GM13977 (cell line): ENCODE results near the gene CNN2.

Experiments used
- DNase-seq: peaks from one replicate; pipeline ENCODE4 v3.0.0; 2012; ENCODE audit warnings: low spot score
- in situ Hi-C: fragments of 300-500 bp; cut with MboI; formaldehyde crosslinking; loops from one replicate; pipeline ENCODE4 v1.12.0; 2022; ENCODE audit warnings: low sequenced_read_pairs, low pct_unique_long_range_greater_than_20kb, mixed read lengths, inconsistent platforms; ENCODE audit not compliant: unreplicated experiment
- TF ChIP-seq, protein P1 (sequence below): IDR thresholded peaks from 2 replicates; pipeline ENCODE4 v1.5.1; 2012; ENCODE audit warnings: mild to moderate bottlenecking, control low read depth; ENCODE audit not compliant: insufficient read depth; ENCODE audit errors: extremely low read depth, missing control alignments

Gene CNN2

DNA sequence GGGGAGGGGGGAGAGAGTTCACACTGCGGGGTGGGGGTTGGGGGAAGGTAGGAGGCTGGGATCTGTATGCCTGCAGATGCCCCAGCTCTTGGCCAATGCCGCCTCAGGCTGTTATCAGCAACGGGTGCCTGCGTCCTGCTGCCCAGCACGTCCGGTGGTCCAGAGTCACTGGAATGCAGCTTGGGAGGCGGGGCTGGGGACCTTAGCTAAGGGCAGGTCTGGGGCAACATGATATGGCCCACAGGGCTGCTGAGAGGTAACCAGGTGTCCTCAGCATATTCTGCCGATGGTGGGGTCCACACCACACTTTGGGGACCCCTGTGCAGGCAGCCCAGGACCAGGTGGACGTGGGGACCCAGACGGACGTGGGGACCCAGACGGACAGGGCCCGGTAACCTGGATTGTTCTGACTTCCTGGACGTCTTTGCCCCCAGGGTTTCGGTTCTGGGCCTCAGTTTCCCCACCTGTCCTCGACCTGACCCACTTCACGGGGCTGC, 39.9 kb downstream of the CNN2 start:
- TF ChIP-seq, protein P1, sequence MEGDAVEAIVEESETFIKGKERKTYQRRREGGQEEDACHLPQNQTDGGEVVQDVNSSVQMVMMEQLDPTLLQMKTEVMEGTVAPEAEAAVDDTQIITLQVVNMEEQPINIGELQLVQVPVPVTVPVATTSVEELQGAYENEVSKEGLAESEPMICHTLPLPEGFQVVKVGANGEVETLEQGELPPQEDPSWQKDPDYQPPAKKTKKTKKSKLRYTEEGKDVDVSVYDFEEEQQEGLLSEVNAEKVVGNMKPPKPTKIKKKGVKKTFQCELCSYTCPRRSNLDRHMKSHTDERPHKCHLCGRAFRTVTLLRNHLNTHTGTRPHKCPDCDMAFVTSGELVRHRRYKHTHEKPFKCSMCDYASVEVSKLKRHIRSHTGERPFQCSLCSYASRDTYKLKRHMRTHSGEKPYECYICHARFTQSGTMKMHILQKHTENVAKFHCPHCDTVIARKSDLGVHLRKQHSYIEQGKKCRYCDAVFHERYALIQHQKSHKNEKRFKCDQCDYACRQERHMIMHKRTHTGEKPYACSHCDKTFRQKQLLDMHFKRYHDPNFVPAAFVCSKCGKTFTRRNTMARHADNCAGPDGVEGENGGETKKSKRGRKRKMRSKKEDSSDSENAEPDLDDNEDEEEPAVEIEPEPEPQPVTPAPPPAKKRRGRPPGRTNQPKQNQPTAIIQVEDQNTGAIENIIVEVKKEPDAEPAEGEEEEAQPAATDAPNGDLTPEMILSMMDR = no peak
- in situ Hi-C loops = no loop called here
- DNase-seq = no peak

DNA sequence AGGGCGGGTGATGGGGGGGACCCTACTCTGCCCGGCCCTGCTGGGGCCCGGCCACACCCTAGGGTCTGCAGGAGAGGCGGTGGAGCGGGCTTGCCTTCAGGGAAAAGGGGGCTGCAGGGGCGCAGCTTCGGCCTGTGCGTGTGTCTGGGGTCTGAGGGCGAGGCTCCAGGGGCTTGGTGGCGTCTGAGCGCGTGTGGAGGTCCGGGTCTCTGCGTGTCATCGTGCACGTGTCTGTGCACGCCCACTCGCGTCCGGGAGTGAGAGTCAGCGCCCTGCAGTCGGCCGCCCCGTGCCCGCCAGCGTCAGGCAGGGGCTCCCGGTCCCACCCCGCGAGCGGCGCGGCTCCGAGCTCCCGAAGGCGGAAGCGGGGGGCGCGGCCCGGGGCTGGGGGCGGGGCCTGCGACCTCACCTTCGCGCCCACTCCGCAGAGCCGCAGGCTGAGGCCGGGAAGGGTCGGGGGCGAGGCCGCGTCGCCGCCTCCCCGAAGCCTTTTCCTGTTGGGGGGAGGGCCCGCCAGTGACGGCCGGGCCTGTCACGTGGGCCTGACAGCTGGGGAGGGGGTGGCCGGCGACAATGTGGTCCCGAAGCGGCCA, 40.4 kb downstream of the CNN2 start, which contains the start of gene ARHGAP45:
Gene ARHGAP45 (plus strand): TSS at position 420 of the 593 bp plus-strand sequence. CDS start 239 bp downstream, outside the sequence.
- in situ Hi-C loops = no loop called here
- peak; percentile 93 for DNase-seq
- TF ChIP-seq, protein P1 = no peak

DNA sequence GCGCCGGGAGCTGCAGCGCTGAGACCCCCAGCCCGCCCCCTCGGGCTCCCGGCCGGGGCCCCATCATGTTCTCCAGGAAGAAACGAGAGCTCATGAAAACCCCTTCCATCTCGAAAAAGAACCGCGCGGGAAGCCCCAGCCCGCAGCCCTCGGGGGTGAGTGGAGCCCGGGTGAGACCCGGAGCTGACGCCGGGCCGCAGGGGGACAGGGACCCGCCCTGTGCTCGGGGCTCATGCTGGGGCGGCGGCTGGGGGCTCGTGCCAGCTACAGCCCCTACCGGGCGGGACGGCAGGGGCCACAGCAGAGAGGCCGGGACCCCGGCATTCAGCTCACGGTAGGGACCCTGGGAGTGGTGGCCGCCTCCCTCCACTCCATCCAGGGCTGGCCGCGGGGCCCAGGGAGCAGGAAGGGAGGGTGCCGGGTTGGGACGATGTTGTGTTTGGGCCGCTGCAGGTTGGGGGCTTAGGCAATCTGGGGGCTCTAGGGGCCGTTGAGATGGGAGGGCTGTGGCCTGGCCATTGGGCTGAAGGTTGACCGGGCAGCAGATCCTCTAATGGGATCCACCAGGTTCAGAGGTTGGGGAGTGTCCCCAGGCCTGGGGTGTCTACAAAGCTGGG, 41.0 kb downstream of the CNN2 start:
- peak; percentile 55 for DNase-seq
- in situ Hi-C loops = no loop called here
- TF ChIP-seq, protein P1 = no peak

DNA sequence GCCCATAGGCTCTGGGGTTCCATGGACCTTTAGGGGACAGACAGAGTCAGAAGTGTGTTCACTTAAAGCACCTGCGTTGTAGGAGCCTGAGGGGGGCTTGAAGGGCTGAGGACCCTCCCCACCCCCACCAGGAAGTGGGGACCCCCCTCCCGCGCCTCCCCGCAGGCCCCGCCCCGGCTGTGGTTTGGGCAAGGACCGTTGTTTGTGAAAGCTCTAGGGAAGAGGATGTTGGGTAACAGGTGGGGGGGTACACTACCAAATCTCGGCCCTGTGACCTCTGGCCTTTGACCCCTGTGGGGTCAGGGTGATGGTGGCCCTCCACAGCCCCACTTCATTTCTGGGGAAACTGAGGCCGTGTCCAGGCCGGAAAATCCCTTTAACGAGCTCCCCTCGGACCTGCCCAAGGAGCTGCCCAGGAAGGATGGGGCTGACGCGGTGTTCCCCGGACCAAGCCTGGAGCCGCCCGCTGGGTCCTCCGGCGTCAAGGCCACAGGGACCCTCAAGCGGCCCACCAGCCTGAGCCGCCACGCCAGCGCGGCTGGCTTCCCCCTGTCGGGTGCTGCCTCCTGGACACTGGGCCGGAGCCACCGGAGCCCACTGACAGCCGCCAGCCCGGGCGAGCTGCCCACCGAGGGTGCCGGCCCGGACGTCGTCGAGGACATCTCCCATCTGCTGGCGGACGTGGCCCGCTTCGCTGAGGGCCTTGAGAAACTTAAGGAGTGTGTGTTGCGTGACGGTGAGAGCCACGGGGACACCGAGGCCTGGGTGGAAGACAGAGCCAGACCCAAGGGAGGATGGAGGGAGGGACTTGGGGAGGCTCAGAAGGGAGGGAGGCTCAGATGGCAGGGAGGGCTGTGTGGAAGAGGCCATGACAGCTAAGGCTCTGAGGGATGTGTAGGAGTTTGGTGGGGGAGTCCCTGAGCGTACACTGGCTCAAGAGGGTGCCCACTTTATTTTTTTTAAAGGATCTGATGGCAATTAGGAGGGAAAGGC, 41.9 kb downstream of the CNN2 start:
- DNase-seq = peak; percentile 73
- in situ Hi-C loops = no loop called here
- TF ChIP-seq, protein P1 = no peak

DNA sequence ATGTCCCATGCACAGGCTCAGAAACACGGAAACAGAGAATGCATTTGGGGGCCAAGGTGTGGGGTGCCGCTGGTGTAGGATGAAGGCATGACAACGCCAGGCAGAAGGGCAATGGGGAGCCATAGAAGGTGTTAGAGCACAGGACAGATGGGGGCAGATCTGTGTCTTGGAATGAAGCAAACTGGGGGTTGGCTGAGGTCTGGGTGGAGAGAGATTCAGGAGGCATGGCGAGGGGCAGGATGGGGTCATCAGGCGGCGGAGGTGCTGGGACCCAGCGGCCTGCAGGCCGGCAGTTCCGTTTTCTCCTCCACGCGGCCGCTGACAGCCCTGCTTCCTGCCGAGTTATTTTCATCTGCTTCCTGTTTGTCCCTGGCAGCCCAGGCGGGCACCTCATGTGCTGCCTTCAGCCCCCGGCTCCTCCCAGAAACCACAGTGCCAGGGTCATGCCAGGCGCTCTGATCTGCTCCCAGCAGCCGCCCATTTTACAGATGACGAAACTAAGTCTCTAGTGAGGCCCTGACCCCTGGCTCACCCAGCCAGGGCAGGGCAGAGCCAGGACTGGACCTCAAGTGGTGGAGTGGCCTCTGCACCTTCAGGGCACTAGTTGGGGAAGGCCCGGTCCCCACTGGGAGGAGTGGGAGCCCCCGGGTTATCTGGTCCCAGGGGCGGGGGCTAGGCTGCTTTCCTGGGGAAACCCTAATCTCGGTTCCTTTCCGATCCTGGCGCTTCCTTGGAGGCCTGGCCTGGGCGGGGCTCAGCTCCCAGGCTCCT, 42.8 kb downstream of the CNN2 start:
- TF ChIP-seq, protein P1 = no peak
- in situ Hi-C loops = no loop called here
- peak; percentile 61 for DNase-seq

DNA sequence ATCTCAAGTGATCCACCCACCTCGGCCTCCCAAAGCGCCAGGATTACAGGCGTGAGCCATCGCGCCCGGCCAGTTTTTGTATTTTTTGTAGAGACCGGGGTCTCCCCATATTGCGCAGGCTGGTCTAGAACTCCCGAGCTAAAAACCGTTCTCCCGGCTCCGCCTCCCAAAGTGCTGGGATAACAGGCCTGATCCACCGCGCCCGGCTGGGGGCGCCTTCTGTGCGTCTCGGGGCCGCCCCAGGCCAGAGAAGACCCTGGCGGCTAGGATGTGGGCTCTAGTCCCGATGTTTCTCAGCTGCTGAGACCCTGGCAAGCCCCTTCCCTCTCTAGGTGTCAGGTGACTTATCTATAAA, 44.1 kb downstream of the CNN2 start:
- in situ Hi-C loops = no loop called here
- no peak for DNase-seq
- TF ChIP-seq, protein P1 = no peak
